Heart right ventricle (tissue), 16 donors: ENCODE results near the gene SH3RF3. TPM values are rescaled to one million over a fixed set of nuclear protein-coding genes. Genes with fewer than 3 reads are reported as not detected.

ENCODE experiments used
- ATAC-seq, 8 donors: fragments of 200-7000 bp; cut with Tn5 transposase; one replicate each; pipeline ENCODE4 v1.9.1; 2020; ENCODE audit warnings: mild to moderate bottlenecking in 8 of 8, moderate library complexity in 8 of 8, moderate number of reproducible peaks in 1 of 8
- DNase-seq, 2 donors: peaks; one replicate each; pipeline ENCODE4 v3.0.0-alpha.2; 2020
- H3K27ac ChIP-seq, 10 donors: fragments of 200-600 bp; sonication (generic) in 2 of 10; one replicate each; pipeline versions ENCODE4 v1.5.0 to v1.8.0; 2020 to 2022; ENCODE audit warnings: mild to moderate bottlenecking in 3 of 10
- H3K27me3 ChIP-seq, 7 donors: fragments of 200-600 bp; one replicate each; pipeline ENCODE4 v1.8.0; 2021 to 2022; ENCODE audit warnings: mild to moderate bottlenecking in 2 of 7
- H3K36me3 ChIP-seq, 9 donors: fragments of 200-600 bp; sonication (generic) in 1 of 9; one replicate each; pipeline versions ENCODE4 v1.5.0 to v1.8.0; 2020 to 2022; ENCODE audit warnings: mild to moderate bottlenecking in 2 of 9
- H3K4me1 ChIP-seq, 9 donors: fragments of 200-600 bp; sonication (generic) in 1 of 9; one replicate each; pipeline versions ENCODE4 v1.5.0 to v1.8.0; 2020 to 2022; ENCODE audit warnings: mild to moderate bottlenecking in 4 of 9
- H3K4me3 ChIP-seq, 10 donors: fragments of 200-600 bp; sonication (generic) in 2 of 10; one replicate each; pipeline versions ENCODE4 v1.5.0 to v1.8.0; 2020 to 2022; ENCODE audit warnings: mild to moderate bottlenecking in 7 of 10, moderate library complexity in 2 of 10
- H3K9me3 ChIP-seq, 11 donors: fragments of 200-600 bp in 10 of 11; sonication (generic) in 2 of 11; one replicate each; pipeline versions ENCODE4 v1.5.0 to v1.8.0; 2013 to 2022; ENCODE audit warnings: mild to moderate bottlenecking in 2 of 11, control low read depth in 1 of 11, moderate library complexity in 1 of 11
- WGBS, 2 donors: extraction: QIAGEN DNeasy Blood & Tissue Kit; methylation state at CpG; one replicate each; pipeline ENCODE4 v1.1.7; 2013; ENCODE audit warnings: inconsistent platforms in 1 of 2; 5-methylcytosine and 5-hydroxymethylcytosine counted together
- intact Hi-C, 10 donors: fragments of 100-400 bp; cut with DNase I; formaldehyde crosslinking; loops; one replicate each; pipeline versions ENCODE4 v1.11.1 to v1.14.2; 2022
- polyA plus RNA-seq, 2 donors: library from polyadenylated mRNA; stranded (reverse); fragments of 200-250 nt; gene quantifications; one replicate each; pipeline ENCODE4 v1.2.3, GENCODE V29; 2013
- total RNA-seq, 10 donors: library from RNA; stranded (reverse); fragmentation: NEBNext Ultra II Directional in 3 of 10; extraction: Animal tissue kit (Norgen Biotek cat#: 25700) in 3 of 10; gene quantifications; one replicate each; pipeline versions ENCODE4 v1.2.1 to v1.2.4, GENCODE V29; 2021 to 2023
- TF ChIP-seq, protein P1 (sequence below), 9 donors: fragments of 200-600 bp; sonication (generic) in 2 of 9; IDR thresholded peaks; one replicate each; pipeline versions ENCODE4 v1.5.0 to v1.8.0; 2021 to 2022; ENCODE audit warnings: antibody characterized with exemption in 9 of 9, mild to moderate bottlenecking in 5 of 9, moderate library complexity in 1 of 9
- donor health status: Arrhythmogenic right ventricular cardiomyopathy.
- donor health status: ischemic (EF 13 %, LVEDD 7.1; RV severe dilation, severe dysfunction).
- donor health status: healthy with polysubstance abuse.
- donor health status: DM: no; HTN: yes; CAD: no.
- donor health status: DM: no; HTN: no; CAD: no.
- donor health status: ischemic (EF 25% LVEDD 6.9; RV normal size, moderate dysfunction).
- donor health status: ischemic (EF 25% LVEDD 5.7; RV mildly dilated, moderate dysfunction).
- donor health status: healthy.
- donor health status: DM: yes; HTN: yes; CAD: no.
- donor health status: Ischemic cardiomyopathy.
- donor health status: ischemic (EF 35%, LVEDD 5.7; RV mildly dilated, moderate dysfunction).
- donor health status: nonischemic (EF 11% LVEDD 7.7; RV severe dilation, severe dysfunction).
- donor health status: DM: yes; HTN: yes; CAD: no.
- donor health status: PGD.
- donor health status: ischemic (EF 29% LVEDD 5.4; RV normal size, mild dysfunction).
- donor health status: nonischemic (EF 23%, LVEDD 6.1; RV moderate dilation, normal function).

Gene SH3RF3
- total and polyA plus RNA-seq, 12 donors, result 5.0 to 11.5 (median 8.6) TPM

DNA sequence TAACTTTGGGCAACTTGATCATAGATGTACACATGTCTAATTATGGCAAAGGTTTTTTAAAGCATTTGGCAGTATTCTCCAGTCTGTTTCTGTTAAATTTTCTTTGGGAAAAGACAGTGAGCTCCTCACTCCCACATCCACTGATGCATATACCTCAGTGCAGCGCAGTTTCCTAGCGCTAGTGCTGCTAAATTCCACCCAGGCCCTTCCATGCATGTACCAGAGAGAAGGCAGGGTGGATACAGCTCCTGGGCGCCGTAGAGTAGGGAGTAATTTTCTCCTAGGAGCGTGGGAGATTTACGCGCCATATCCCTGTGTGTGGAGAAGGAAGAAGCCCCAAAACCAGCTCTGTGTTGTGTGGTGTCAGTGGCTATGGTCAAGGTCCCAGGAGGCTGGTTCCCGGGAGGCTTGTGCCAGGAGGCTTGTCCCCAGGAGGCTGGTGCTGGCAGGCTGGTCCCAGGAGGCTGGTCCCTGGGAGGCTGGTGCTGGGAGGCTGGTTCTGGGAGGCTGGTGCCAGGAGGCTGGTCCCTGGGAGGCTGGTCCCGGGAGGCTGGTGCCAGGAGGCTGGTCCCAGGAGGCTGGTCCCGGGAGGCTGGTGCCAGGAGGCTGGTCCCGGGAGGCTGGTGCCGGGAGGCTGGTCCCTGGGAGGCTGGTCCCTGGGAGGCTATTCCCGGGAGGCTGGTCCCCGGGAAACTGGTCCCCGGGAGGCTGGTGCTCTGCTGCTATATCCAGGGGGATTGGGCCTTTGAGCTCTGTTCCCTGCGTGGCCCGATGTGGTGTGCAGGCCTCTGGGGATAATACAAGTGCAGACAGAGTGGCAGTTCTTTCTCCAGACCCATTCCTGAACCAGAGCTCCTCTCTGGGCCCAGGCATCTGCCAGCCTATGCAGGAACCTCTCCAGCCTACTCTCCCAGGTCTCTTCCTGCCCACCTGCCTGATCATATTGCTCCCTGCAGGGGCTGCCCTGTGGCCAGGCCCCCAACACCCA, 323.6 kb downstream of the SH3RF3 start:
- no peak overlapping the region for H3K4me3 ChIP-seq
- peaks cover 4 to 39% (median 26%) of the 10 kb centered on the region in 9 donors for H3K4me1 ChIP-seq
- peaks cover 0 to 11% (median 0%) of the 10 kb centered on the region in 9 donors for H3K36me3 ChIP-seq
- no peaks in the 10 kb centered on the region for H3K9me3 ChIP-seq
- ATAC-seq (no peak), DNase-seq (no peak)
- TF ChIP-seq, protein P1, sequence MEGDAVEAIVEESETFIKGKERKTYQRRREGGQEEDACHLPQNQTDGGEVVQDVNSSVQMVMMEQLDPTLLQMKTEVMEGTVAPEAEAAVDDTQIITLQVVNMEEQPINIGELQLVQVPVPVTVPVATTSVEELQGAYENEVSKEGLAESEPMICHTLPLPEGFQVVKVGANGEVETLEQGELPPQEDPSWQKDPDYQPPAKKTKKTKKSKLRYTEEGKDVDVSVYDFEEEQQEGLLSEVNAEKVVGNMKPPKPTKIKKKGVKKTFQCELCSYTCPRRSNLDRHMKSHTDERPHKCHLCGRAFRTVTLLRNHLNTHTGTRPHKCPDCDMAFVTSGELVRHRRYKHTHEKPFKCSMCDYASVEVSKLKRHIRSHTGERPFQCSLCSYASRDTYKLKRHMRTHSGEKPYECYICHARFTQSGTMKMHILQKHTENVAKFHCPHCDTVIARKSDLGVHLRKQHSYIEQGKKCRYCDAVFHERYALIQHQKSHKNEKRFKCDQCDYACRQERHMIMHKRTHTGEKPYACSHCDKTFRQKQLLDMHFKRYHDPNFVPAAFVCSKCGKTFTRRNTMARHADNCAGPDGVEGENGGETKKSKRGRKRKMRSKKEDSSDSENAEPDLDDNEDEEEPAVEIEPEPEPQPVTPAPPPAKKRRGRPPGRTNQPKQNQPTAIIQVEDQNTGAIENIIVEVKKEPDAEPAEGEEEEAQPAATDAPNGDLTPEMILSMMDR (IDR thresholded peaks at IDR 0.05), result no peak
- H3K27ac ChIP-seq, result no peak overlapping the region
- H3K27me3 ChIP-seq, result no peaks in the 10 kb centered on the region
- 95% methylated on average over 17 of the region's 17 CpGs for WGBS, 2 donors
- intact Hi-C loops, result no loop called here

DNA sequence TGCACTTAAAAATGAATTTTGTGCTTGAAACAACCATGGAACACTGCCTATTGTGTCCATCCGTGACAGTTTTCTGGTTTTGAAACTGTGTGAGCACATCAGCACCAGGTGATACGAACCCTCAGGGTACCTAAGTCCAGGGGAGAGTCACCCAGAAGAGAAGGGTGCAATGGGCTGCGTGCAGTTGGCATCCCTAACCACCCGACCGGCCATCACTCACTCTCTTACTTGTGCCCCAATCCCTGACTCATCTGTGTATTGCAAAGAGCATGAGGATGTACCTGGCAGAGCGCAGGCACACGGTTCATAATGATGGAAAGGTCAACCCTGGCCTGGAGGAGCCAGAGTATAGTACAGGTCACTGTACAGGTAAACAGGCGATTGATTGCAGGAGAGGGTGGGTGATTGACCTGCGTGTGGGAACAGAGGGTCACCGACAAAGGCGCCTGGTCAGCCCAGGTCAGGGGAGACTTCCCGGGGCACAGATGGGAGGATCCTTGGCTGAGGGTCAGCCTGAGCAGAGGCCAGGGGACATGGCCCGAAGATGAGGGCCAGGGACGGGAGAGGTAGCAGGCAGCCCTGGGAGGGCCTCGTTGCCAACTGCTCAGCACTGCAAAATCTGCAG, 324.5 kb downstream of the SH3RF3 start:
- Histone ChIP-seq H3K4me3 (no peak overlapping the region), H3K9me3 (no peaks in the 10 kb centered on the region), H3K36me3 (peaks cover 0 to 11% (median 0%) of the 10 kb centered on the region in 9 donors), H3K27ac (no peak overlapping the region), H3K27me3 (no peaks in the 10 kb centered on the region), H3K4me1 (peaks cover 4 to 39% (median 26%) of the 10 kb centered on the region in 9 donors)
- ATAC-seq (no peak), DNase-seq (no peak)
- intact Hi-C loops, result no loop called here
- 94 to 95% methylated on average over 15 of the region's 15 CpGs for WGBS, 2 donors
- TF ChIP-seq, protein P1 (IDR thresholded peaks at IDR 0.05), result no peak

DNA sequence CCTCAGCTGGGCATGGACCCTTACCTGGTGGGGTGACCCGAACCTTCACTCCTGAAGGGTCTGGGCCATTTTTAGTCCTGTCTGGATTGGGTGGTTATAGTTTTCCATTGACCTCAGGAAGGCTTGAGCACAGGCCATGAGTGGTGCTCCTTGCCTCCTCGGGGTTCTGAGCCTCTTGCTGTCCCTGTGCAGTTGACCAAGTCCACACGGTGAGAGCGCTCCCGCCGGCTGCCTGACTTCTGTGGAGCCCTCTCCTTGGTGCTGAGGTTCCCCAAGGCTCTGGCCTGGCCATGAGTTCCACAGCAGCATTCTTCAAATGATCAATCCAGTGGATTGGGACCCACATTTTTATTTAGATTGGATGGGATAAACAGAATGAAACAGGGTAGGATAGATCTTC, 325.3 kb downstream of the SH3RF3 start:
- no peak overlapping the region for H3K27ac ChIP-seq
- WGBS, 2 donors, result 89 to 91% methylated on average over 6 of the region's 6 CpGs
- peaks cover 4 to 34% (median 21%) of the 10 kb centered on the region in 9 donors for H3K4me1 ChIP-seq
- TF ChIP-seq, protein P1 (IDR thresholded peaks at IDR 0.05), result no peak
- no peaks in the 10 kb centered on the region for H3K27me3 ChIP-seq
- intact Hi-C loops, result no loop called here
- H3K4me3 ChIP-seq, result no peak overlapping the region
- DNase-seq, result no peak
- H3K9me3 ChIP-seq, result no peaks in the 10 kb centered on the region
- no peak for ATAC-seq
- peaks cover 0 to 5% (median 0%) of the 10 kb centered on the region in 9 donors for H3K36me3 ChIP-seq

DNA sequence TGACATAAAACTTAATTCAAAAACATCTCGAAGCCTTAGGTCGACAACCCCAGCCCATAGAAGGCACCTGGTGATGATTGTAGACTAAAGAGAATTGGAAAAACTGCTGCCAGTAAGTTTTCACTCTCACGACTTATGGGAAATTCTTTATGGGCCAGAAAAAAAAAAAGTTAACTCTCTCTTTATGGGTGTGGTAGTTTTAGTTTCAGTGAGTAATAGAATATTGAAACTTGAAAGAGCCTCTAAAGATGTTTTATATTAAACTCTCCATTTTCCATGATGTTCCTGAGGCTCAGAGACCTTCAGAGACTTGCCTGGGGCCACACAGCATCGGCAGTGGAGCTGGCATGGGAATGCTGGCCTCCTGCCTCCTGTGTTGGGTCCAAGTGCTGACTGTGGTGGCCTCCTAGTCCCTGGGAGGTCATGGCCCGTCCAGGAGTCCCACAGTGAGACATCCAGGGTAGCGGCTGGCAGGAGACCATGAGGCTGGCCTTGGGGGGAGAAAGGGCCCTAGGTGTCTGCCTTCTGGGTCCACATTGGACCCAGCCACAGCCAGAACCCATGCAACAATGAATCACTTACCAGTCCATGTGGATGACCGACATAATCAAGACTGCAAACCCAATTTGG, 325.9 kb downstream of the SH3RF3 start:
- no peaks in the 10 kb centered on the region for H3K27me3 ChIP-seq
- H3K9me3 ChIP-seq, result no peaks in the 10 kb centered on the region
- DNase-seq (no peak), ATAC-seq (no peak)
- H3K4me3 ChIP-seq, result no peak overlapping the region
- intact Hi-C loops, result no loop called here
- TF ChIP-seq, protein P1 (IDR thresholded peaks at IDR 0.05), result no peak
- WGBS, 2 donors, result 92 to 96% methylated on average over 7 of the region's 7 CpGs
- no peak overlapping the region for H3K27ac ChIP-seq
- peaks cover 4 to 28% (median 15%) of the 10 kb centered on the region in 9 donors for H3K4me1 ChIP-seq
- H3K36me3 ChIP-seq, result peaks cover 0 to 4% (median 0%) of the 10 kb centered on the region in 9 donors
